ENCODE measurements around the gene GRK2.

DNA sequence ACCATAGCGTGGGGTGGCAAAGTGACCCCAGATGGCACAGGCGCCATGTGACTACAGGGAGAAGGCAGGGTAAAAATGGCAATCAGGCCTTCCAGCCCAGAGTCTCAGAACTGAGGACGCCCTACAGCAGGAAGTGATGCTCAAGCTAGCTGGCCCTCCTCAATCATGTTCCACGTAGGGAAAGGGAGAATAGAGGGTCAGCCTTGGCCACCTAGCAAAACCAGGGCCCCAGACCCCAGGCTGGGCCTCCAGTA lies 21.9 kb downstream of the GRK2 start:
- TF ChIP-seq GATA2 (IDR thresholded peaks at IDR 0.05; ENCODE audit: low read depth, low read length) (no peak), GATA3 (IDR thresholded peaks at IDR 0.05; ENCODE audit: low read depth, low read length) (no peak)

All from SH-SY5Y (cell line).